Measurements from ENCODE around the gene MED20. TPM values are rescaled to one million over a fixed set of nuclear protein-coding genes. Genes with fewer than 3 reads are reported as not detected.

MED20 gene
- total and polyA plus RNA-seq, 10 of the 15 experiments (the other 5 are each of a cell fraction or from before 2014, with no cell fraction given), result 13.4 to 24.8 (median 17.9) TPM

DNA sequence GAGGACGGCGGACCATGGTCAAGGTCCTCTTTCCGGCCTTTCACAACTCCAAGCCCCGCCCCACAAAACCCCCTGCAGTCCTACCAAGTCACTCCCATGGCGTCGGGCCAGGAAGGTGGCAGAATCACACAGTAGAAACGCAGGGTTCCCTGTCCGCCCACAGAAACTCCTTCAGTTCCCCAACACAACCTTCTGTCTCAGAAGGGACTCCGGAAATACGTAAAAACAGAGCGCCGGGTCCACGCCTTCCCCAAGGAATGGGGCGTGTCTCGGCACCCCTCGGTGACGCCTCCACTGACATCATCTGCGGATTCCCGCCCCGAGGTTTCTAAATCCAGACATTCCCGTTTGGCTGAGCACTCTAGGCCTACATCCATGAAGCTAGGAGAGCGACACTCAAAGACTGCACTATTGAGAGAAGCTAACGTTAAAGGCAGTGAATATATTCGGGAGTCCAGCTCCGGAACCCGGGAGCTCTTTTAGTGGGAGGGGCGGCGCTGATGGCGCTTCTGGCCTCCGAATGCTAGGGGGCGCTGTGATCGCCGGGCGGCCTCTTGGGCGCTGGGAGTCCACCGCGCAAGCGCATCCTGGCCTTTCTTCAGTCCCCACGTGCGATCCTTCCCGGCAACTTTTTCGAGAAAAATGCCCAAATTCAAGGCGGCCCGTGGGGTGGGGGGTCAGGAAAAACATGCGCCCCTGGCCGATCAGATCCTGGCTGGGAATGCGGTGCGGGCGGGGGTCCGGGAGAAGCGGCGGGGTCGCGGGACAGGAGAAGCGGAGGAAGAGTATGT, at the start of gene MED20, which contains the start of gene BYSL (continued):
- TF ChIP-seq, protein P1, sequence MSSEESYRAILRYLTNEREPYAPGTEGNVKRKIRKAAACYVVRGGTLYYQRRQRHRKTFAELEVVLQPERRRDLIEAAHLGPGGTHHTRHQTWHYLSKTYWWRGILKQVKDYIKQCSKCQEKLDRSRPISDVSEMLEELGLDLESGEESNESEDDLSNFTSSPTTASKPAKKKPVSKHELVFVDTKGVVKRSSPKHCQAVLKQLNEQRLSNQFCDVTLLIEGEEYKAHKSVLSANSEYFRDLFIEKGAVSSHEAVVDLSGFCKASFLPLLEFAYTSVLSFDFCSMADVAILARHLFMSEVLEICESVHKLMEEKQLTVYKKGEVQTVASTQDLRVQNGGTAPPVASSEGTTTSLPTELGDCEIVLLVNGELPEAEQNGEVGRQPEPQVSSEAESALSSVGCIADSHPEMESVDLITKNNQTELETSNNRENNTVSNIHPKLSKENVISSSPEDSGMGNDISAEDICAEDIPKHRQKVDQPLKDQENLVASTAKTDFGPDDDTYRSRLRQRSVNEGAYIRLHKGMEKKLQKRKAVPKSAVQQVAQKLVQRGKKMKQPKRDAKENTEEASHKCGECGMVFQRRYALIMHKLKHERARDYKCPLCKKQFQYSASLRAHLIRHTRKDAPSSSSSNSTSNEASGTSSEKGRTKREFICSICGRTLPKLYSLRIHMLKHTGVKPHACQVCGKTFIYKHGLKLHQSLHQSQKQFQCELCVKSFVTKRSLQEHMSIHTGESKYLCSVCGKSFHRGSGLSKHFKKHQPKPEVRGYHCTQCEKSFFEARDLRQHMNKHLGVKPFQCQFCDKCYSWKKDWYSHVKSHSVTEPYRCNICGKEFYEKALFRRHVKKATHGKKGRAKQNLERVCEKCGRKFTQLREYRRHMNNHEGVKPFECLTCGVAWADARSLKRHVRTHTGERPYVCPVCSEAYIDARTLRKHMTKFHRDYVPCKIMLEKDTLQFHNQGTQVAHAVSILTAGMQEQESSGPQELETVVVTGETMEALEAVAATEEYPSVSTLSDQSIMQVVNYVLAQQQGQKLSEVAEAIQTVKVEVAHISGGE (CRISPR knock-in tag; IDR thresholded peaks at IDR 0.05), result no peak
- TF ChIP-seq BACH1 (IDR thresholded peaks at IDR 0.05; ENCODE audit: borderline replicate concordance) (no peak), IRF4 (IDR thresholded peaks at IDR 0.05; ENCODE audit: low read depth, low read length) (peak; percentile 43; the same call in 1 of the 2 replicates), TARDBP (IDR thresholded peaks at IDR 0.05; ENCODE audit: borderline replicate concordance) (0 out of 2 replicates have a peak, but pooled peaks have one; percentile 35), RELA (IDR thresholded peaks at IDR 0.05; ENCODE audit: borderline replicate concordance, partially characterized antibody) (peak; percentile 52), ESRRA (IDR thresholded peaks at IDR 0.05; ENCODE audit: low read length) (peak; percentile 78; the same call in 1 of the 2 replicates), BRCA1 (IDR thresholded peaks at IDR 0.05; ENCODE audit: low read depth, low read length) (0 out of 2 replicates have a peak, but pooled peaks have one; percentile 8), RFX5 (IDR thresholded peaks at IDR 0.05; ENCODE audit: low read depth, low read length) (no peak), SMAD1 (IDR thresholded peaks at IDR 0.05; ENCODE audit: low read depth, partially characterized antibody) (peak; percentile 91), SMAD5 (IDR thresholded peaks at IDR 0.05; ENCODE audit: low read depth) (no peak; the same call in 1 of the 2 replicates), STAT3 (IDR thresholded peaks at IDR 0.05; ENCODE audit: low read depth, low read length) (no peak), CBX5 (IDR thresholded peaks at IDR 0.05; ENCODE audit: low read depth) (no peak), CEBPB (IDR thresholded peaks at IDR 0.05; ENCODE audit: borderline replicate concordance in 1 of 2, low read depth in 2 of 2, low read length in 2 of 2) (no peak), CHD2 (IDR thresholded peaks at IDR 0.05; ENCODE audit: borderline replicate concordance, low read depth, low read length) (0 out of 2 replicates have a peak, but pooled peaks have one; percentile 43), POU2F2 (IDR thresholded peaks at IDR 0.05; ENCODE audit: borderline replicate concordance, low read depth, low read length) (peak; percentile 8; the same call in 1 of the 3 replicates), KDM1A (IDR thresholded peaks at IDR 0.05; ENCODE audit: borderline replicate concordance) (no peak), CREM (IDR thresholded peaks at IDR 0.05; ENCODE audit: low read depth) (peak; percentile 100)
- TF ChIP-seq, protein P2, sequence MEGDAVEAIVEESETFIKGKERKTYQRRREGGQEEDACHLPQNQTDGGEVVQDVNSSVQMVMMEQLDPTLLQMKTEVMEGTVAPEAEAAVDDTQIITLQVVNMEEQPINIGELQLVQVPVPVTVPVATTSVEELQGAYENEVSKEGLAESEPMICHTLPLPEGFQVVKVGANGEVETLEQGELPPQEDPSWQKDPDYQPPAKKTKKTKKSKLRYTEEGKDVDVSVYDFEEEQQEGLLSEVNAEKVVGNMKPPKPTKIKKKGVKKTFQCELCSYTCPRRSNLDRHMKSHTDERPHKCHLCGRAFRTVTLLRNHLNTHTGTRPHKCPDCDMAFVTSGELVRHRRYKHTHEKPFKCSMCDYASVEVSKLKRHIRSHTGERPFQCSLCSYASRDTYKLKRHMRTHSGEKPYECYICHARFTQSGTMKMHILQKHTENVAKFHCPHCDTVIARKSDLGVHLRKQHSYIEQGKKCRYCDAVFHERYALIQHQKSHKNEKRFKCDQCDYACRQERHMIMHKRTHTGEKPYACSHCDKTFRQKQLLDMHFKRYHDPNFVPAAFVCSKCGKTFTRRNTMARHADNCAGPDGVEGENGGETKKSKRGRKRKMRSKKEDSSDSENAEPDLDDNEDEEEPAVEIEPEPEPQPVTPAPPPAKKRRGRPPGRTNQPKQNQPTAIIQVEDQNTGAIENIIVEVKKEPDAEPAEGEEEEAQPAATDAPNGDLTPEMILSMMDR (IDR thresholded peaks at IDR 0.05 in 2 of 3, conservative IDR thresholded peaks at IDR 0.05 in 1 of 3; ENCODE audit: control insufficient read depth in 2 of 3, extremely low read depth in 1 of 3, insufficient read depth in 1 of 3, low read depth in 3 of 3, low read length in 3 of 3), result peak; percentile 92 to 98 (median 94)
- TF ChIP-seq, protein P3, sequence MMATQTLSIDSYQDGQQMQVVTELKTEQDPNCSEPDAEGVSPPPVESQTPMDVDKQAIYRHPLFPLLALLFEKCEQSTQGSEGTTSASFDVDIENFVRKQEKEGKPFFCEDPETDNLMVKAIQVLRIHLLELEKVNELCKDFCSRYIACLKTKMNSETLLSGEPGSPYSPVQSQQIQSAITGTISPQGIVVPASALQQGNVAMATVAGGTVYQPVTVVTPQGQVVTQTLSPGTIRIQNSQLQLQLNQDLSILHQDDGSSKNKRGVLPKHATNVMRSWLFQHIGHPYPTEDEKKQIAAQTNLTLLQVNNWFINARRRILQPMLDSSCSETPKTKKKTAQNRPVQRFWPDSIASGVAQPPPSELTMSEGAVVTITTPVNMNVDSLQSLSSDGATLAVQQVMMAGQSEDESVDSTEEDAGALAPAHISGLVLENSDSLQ (IDR thresholded peaks at IDR 0.05), result peak; percentile 84
- TF ChIP-seq, protein P4, sequence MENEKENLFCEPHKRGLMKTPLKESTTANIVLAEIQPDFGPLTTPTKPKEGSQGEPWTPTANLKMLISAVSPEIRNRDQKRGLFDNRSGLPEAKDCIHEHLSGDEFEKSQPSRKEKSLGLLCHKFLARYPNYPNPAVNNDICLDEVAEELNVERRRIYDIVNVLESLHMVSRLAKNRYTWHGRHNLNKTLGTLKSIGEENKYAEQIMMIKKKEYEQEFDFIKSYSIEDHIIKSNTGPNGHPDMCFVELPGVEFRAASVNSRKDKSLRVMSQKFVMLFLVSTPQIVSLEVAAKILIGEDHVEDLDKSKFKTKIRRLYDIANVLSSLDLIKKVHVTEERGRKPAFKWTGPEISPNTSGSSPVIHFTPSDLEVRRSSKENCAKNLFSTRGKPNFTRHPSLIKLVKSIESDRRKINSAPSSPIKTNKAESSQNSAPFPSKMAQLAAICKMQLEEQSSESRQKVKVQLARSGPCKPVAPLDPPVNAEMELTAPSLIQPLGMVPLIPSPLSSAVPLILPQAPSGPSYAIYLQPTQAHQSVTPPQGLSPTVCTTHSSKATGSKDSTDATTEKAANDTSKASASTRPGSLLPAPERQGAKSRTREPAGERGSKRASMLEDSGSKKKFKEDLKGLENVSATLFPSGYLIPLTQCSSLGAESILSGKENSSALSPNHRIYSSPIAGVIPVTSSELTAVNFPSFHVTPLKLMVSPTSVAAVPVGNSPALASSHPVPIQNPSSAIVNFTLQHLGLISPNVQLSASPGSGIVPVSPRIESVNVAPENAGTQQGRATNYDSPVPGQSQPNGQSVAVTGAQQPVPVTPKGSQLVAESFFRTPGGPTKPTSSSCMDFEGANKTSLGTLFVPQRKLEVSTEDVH (IDR thresholded peaks at IDR 0.05; ENCODE audit: low read depth, partially characterized antibody), result peak; percentile 93

Measured in GM12878 (cell line).